Lower leg skin (tissue), 4 donors: ENCODE measurements around the gene POPDC2. TPM values are rescaled to one million over a fixed set of nuclear protein-coding genes. Genes with fewer than 3 reads are reported as not detected.

Source experiments
- total RNA-seq, 4 donors: library from RNA; depleted of rRNA; stranded (reverse); fragments of >200 nt; gene quantifications; one replicate each; pipeline ENCODE4 v1.1.0, GENCODE V29; 2016

POPDC2 gene
- total RNA-seq, 4 donors from 2014 or later, result 0.97 to 1.9 (median 1.3) TPM

Other genes with a start within 250 kb of the POPDC2 start
- 10 to 100 TPM; 20.9 to 39.9 (median 29.9) TPM for gene TMEM39A, start 197.0 kb downstream of the POPDC2 start, total RNA-seq
- gene POGLUT1, start 191.6 kb downstream of the POPDC2 start, total RNA-seq, result 10 to 100 TPM in 3 of 4 donors, 1 to 10 TPM in 1; 9.9 to 17.5 (median 13.4) TPM
- 10 to 100 TPM; 40.4 to 41.9 (median 40.5) TPM for gene TIMMDC1, start 162.0 kb downstream of the POPDC2 start, total RNA-seq
- not detected for gene CD80, start 101.0 kb downstream of the POPDC2 start, total RNA-seq
- gene ADPRH, start 81.1 kb downstream of the POPDC2 start, total RNA-seq, result 1 to 10 TPM; 1.1 to 3.6 (median 2.1) TPM
- gene PLA1A, start 62.7 kb downstream of the POPDC2 start, total RNA-seq, result 1 to 10 TPM in 1 of 4 donors, under 1 TPM in 3; 0.34 to 2.6 (median 0.82) TPM
- 10 to 100 TPM; 16.2 to 43.1 (median 29.9) TPM for gene COX17, start 16.8 kb upstream of the POPDC2 start, total RNA-seq
- 1 to 10 TPM in 3 of 4 donors, under 1 TPM in 1; 0.91 to 5.1 (median 1.7) TPM for gene CFAP91, start 42.4 kb upstream of the POPDC2 start, total RNA-seq
- not detected for gene NR1I2, start 121.5 kb upstream of the POPDC2 start, total RNA-seq